CD4-positive, alpha-beta T cell treated with Interleukin-6 at 100 ng/mL for 8 hours (primary cell): ENCODE measurements around the gene TSC1.

Experiments
- DNase-seq: peaks from one replicate; pipeline ENCODE4 v3.0.0-alpha.2; 2020; ENCODE audit warnings: mixed read lengths, low spot score

TSC1 gene

DNA sequence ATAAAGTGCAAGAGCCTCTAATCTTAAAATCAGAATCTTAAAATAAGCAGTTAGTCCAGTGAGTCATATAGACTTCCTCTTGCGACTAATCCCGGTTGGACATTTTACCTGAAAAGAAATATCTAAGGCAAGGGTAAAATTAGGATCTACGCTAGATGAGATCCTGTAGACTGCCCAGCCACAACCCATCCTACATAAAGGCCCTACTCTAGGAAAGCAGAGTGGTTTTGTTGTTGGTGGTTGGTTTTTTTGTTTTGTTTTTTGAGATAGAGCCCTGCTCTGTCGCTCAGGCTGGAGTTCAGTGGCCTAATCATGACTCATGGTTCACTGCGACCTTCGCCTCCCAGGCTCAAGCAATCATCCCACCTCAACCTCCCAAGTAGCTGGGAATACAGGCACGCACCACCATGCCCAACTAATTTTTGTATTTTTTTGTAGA, 6.9 kb downstream of the TSC1 start:
- DNase-seq = no peak

DNA sequence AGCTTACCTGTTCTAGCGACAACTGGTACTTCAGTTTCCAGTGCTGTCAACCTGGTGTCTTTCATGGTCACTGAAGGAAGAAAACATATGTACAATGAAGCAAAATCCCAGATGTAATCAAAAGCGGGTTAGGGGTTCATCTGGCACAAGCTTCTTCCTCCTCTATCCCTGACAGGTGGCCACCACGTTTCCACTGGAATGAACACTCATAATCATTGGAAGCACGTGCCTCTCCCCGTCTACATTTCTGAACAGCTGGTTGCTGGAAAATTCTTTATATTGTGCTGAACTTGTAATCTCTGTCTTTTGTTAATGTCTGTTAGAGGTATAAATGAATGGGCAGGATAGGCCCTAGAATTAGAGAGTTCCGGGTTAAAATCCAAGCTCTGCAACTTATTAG, 9.4 kb downstream of the TSC1 start:
- no peak for DNase-seq

DNA sequence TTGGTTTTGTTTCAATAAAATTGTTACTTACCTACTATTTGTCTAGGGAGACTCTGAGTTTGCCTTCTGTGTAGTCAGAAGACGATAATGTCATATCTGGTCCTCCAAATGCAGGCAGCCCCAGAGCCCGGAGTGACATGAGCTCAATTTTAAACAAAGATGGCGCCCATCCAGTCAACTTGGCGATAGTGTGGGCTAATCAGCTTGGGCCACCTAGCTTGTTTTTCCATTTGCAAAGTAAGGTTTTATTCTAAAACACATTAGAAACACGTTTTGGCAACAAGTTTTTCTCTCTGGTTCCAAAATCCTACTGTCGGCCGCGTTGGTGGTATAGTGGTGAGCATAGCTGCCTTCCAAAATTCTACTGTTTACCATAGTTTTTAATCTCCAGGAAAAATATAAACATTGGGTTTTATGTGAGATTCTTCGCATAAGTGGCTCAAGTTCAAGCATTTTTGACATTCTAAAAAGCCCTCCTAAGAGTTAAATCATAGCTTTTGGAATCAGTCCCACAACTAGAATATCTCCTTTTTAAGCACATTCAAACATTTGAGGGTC, 13.2 kb downstream of the TSC1 start:
- DNase-seq = no peak

DNA sequence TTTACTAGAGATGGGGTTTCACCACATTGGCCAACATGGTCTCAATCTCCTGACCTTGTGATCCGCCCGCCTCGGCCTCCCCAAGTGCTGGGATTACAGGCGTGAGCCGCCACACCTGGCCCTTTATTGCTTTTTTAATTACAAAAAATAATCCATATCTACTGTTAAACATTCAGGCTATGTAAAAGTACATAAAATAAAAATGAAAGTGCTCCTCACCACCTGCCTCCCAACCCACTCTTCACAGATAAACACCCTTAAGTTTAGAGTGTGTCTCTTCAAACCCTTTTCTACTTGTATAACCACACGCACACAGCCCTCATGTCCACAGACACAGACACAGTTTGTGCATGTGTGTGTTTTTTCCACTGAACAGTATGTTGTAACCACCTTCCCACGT, 16.7 kb downstream of the TSC1 start:
- no peak for DNase-seq

DNA sequence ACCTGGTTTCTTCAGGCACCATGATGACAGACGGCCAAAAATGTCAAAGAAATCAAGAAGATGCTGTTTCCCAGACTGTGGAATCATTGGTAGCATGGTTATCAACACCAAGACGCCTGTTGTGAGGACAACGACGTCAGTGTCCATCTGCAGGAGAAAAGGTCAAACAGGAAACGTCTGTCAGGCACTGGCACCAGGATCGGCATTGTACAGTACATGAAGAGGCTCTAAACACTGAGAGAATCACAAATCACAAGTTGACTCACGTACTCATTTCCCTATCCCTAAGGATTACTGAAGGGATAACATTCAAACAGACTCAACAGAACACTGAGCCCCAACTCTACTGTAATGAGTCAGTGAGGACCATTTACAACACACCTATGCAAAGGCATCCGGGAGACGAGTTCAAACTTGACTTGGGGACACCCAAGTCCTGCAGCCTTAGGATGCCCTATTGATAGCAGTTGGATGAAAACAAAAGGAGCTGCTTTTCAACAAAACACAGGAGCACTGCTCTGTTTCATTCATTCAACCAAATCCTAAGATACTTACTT, 21.0 kb downstream of the TSC1 start:
- DNase-seq = no peak

DNA sequence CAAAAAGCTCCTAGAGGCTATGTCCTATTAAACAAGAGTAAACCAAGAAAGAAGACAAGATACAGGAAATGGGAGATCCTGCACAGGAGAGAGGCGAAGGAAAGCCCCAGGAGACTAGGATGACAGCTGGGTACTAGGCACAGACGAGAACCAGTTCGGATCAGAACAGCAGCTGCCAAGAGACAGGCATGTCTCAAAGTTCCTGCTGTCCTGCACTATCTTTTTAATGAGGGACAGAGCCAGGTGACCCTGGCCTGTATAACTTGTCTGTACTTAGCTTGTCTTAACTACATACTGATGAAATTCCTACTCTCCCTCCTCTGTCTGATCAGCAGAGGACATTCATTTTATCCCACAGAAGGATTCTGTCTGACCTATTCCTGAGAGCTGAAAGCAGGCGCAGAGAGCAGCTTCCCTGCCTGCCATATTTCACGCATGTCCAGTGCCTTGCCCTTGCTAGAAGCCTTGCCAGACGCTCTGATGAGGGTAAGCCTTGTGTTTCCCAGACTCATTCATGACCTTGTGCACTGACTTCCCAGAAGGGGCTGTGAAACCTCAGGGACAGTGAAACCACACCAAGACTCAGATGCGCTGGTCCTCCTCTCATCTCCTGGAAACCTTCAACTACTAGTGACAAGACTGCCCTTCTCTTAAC, 24.7 kb downstream of the TSC1 start:
- DNase-seq = no peak

DNA sequence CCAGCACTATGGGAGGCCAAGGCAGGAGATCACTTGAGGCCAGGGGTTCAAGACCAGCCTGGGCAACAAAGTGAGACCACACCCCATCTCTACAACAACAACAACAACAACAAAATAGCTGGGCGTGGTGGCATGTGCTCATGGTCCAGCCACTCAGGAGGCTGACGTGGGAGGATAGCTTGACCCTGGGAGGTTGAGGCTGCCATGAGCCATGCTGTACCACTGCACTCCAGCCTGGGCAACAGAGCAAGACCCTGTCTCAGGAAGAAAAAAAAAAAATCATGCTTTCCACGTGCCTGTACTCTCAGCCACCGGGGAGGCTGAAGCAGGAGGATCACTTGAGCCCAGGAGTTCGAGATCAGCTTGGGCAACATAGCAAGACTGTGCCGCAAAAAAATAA, 29.5 kb downstream of the TSC1 start:
- no peak for DNase-seq

DNA sequence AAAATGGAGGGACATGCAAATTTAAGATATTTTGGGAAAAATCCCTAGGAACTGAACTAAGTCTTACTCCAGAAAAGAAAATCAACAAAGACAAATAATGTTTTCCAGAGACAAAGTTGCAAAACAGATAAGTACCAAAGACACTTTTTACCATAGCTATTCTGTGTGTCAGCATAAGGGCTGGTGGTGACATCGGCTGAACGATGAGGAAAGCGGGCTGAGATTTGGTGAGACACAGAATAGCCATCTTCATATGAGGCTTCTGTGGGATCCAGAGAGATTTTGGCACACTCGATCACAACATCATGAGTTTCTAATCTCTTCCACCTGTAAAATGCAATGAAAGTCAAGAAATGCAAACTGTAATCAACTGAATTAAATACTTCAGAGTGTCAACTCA, 32.3 kb downstream of the TSC1 start:
- no peak for DNase-seq

DNA sequence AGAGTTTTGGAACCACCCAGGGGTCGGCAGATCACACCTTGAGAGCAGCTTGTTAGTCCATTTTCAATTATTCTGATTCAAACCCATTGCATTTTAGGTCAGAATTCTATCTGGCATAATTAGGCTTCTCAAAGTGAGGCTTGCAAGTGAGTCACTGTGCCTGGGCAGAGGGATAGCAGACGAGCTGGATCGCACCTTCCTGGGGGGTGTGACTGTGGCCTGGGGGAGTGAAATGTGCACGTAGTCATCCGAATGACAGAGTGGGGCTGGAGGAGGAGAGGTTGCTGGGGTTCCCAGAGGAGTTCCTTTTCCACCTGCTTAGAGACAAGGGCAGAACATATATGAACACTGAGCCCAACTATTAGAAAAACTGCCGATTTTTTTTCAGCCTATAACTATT, 34.0 kb downstream of the TSC1 start:
- DNase-seq = no peak

DNA sequence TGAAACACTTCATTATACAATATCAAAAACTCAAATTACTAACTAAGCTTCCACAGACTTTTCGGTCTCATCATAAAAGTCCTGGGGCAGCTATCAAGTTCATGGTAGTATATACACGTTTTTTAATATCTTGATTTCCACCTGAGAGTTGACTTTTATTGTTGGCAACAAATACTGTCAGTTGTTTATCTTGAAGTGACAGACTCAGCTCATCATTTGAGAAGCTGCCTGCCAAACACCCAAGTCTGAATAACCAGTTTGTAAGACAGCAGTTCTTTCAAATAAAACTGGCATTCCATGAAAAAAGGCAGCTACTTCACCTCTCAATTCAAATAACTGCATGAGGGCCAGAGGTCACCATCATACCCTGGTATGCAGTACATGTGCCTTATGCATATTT, 35.1 kb downstream of the TSC1 start:
- no peak for DNase-seq

DNA sequence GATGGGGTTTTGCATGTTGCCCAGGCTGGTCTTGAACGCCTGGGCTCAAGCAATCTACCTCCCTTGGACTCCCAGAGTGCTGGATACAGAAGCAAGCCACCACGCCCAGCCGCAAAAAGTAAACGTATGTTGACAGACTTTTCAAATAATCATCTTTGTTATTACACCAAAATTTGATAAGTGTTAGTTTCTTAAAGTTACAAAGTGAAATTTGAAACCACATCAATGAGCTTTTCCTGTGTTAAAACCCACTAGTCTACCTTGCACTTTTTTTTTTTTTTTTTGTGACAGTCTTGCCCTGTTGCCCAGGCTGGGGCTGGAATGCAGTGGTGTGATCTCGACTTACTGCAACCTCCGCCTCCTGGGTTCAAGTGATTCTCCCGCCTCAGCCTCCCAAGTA, 35.8 kb downstream of the TSC1 start:
- DNase-seq = peak; percentile 11

DNA sequence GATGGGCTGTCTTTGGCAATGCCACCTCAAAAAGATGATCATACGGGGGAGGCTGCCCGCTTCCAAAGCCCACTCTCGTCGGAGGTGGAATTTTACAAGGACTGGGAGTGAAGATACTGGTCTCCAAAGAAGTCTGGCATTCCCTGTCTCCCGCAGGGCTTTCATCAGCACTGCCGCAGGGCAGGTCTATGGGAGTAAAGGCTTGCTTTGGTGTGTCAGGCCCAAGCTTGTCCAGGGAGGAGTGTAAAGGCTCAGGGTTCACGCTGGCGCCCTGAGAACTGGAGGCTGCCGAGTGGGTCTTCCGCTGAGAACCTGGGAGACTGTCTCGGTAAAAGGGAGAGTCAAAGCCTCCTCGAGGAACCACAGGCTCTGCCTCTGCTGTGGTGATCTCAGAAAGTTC, 38.7 kb downstream of the TSC1 start:
- DNase-seq = no peak

DNA sequence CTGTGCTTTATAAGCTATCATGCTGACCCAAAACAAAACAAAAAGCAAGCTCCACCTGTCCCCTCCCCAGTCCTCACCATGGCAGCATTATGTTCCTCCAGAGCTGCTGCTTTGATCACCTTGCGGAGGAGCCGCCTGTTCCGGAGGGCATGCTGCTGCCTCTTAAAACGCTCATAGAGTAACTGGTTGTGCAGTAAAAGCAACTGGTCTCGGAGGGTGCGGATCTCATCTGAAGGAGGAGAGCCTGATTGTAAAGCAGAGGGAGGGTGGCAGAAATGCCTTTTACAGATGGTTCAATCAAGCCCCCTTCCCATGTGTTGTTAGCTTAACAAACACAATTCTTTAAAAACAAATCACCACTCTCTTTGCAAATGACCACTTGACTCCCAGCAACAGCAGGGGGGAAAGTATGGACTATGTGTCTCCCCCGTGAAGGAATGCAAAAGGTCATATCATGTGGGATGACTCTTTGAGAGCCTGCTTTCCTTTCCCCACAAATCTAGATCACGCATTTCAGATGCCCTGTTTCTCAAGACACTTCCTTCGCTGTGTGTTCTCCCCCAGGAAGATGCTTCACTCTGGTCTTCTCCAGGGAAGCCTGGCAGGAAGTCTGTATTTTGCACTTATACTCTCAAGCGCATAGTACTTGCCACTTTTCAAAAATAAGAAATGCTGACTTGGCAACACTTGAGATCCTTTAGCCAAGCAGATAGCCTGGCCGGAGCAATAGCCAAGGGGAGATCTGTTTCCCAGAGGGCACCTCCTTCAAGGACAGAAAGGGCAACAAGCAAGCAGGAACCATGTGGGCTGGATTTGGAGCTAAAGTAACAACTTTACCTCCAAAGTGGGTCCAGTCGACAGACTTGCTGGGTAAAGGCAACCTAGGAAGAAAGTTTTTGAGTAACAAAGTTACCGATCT, 40.6 kb downstream of the TSC1 start:
- DNase-seq = no peak

DNA sequence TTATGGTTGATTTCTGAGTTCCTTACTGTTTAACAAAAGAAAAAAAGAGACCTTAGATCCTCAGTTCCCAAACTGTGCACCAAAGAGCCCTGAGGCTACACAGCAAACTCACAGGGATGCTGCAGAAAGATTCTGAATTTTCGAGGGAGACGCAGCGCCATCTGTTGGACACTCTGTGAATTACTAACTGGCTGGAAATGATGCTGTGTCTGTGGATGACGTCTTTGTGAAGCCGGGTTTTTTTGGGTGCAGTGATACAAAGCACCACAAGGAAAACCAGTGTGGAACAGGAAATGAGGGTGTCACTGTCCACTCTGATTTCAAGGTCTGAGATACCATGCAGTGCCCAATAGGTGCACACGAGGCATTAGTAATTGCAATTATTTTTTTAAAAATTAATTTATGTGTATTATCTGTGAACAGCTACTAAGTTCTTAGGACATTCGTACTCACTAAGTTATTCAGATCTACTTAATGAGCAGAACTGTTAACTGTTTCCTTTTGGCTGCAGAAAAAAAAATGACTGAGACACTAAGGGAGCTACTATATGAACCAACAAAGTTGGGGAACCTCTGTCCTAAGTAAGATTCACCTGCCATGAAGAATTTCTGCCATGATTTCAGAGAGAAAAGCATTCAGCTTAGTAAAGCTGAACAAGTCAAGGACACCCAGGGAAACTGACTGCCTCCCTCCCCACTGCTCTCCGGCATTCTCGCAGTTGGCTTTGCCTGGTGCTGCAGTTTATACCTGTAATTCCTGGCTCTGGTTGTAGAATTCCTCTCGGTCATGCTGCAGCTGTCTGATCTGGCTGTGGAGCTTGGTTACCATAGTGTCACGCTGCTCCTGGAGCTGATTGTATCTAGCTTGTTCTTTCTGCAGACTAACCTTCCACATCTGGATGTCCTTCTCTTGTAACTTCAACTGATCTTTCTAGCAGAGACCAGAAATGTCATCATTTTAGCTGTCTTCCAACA, 42.3 kb downstream of the TSC1 start:
- DNase-seq = peak; percentile 65

DNA sequence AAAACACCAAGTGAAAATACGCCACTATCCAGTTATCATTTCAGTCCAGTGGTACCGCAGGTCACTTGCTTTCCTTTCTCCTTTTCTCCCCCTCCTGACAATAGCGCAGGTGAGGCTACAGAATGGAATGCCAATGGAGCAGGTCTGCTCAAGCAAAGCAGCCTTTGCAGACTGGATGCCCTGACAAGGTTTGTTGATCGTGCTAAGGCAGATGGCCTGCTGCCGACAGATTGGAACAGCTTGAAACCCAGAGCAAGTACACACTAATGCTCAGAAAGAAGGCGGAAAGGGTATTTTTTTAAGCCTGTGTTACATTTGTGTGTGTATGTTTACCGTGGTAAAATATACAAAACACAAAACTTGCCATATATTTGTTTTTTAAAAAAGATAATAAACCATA, 46.4 kb downstream of the TSC1 start:
- no peak for DNase-seq

DNA sequence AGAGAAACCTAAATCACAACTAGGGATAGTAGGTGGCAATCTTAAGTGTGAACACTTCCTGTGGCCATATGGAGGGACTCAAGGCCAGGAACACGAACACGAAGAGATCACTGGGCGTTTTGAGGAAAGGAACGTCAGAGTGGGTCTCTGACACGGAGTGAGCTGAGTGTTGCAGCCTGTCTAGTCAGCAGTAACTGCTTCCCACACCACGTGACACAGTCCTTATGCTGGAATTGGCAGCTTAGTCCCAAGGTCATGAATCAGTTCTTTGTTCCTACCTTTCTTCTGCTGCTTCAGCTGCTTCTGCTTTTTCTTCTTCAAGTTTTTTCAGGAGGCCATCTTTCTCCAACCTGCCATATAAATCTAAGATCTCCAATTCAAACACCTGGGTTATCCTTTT, 47.5 kb downstream of the TSC1 start:
- DNase-seq = no peak

DNA sequence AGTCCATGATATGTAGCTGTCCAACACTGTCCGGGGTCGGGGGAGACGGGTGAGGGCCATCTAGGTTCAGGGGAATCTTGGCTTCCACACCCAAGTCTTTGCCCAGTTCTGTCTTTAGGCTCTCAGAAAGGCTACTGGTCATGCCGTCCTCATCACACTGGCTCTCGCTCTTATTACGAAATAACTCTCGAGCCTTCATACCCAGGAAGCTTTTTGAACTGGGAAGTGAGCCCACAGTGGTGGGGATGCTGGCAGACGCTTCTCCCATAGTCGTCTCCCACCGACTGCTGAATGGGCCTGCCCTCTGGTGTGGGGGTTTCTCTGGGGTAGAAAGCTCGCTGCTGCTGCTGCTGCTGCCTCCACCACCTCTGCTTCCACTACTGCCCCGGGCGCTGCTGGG, 48.2 kb downstream of the TSC1 start:
- DNase-seq = no peak

DNA sequence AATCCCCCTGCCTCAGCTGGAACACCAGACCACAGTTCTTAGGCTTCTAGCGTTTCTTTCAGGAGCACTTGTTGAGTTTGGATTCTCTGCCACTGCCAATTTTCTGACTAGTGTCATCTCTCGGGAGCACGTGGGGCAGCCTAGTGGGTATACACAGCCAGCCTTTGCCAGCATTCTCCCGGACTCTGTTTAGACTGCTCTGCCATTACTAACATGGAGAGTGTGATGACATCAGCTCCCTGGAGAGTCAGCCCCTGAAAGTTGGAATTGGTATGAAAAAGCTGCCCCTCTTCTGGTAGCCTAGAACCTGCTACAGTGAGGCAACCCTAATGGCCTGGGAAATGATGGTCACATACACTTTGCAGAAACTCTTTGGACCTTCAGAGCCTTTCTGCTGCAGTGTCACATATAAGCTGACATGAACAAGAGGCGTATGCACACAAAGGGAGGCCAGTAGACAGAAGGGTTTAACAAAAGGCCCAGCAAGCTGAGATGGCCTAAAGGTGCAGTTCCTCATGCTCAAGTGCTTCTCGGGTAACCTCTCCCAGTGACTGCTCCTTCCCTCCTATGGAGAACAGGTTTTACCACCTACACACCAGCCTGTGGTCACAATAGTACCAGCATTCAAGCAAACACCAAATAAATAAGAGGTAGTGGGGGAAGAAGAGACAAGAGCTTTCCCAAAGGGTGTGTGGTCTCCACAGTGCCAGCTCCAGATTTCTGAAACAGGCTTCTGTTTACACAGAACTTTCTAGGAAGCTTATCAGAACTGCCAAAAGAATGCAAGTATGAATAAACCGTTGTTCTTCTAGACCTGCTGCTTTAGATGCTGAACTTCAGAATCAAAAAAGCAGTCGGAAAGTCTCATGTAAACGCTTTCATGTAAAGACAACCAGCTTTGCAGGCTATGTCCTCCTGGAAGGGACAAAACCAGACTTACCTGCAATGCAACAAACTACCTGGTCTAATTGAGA, 49.3 kb downstream of the TSC1 start:
- no peak for DNase-seq

DNA sequence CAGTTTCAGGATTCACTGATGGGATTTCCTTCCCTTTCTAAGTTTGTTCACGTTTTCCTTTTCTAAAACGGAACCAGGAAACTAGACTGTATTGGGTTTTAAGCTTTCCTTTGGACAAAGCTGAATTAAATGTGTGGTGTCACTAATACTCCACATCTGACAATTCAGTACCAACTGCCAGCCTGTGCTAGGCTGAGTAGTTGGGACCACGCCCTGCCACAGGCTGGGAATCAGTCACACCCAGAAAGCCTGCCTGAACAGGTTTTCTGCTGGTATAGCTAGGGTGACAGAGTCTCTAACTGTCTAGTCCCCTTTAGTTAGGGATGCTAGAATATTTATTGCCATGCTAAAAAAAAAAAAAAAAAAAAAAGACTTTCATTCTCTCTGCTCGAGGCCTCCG, 50.1 kb downstream of the TSC1 start:
- no peak for DNase-seq

DNA sequence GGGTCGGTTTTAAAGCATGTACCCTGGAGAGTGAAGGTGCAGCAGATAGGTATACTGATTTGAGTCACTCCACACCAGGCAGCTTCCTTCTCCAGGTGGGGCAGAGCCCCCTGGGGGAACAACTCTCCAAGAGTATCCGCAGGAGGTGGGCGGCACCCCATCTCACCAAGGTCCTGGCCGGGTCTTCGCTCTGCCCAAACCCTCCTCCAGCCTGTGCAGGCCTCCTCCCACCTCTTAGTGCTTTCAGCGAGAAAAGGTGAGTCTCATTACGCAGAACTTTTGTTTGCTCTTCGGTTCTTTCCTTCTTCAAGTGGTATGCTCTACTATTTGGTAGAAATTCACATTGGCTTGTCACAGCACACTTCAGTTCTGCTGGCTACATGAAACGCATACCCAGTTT, 52.0 kb downstream of the TSC1 start:
- DNase-seq = no peak

DNA sequence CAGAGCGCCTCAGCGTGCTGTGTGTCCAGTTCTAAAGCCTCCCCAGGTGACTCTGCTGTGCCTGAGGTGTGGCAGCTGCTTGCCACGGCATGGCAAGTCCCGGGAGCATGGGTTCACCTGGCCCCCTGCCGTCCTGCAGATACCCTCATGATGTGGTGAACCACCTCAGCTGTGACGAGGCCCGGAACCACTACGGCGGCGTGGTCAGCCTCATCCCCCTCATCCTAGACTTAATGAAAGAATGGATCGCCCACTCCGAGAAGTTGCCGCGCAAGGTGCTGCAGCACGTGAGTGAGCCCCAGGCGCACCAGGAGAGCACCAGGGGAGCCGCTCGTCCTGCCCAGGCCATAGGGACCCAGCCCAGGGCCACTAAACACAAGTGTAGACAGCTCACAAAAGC, 56.3 kb downstream of the TSC1 start:
- no peak for DNase-seq
